ENCODE data around the gene HOXB1.

DNA sequence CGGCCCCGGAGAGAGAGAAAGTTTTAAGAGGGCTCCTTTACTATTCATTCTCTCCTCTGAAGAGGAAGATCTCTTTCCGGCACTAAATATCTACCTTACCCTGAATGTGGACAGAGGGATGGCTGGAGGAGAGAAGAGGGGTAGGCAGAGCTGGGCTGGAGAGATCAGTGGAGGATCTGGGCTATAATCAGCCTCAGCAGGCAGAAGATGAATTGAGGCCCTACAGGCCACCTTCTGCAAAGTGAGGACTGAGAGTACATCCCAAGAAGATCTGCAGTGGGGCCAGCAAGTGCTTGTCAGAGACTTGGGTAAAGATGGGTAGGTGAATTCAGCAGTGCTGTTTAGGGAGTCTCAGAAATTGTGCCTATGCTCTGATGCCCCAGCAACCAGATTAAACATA lies 6.5 kb upstream of the HOXB1 start:
- TF ChIP-seq, protein P1, sequence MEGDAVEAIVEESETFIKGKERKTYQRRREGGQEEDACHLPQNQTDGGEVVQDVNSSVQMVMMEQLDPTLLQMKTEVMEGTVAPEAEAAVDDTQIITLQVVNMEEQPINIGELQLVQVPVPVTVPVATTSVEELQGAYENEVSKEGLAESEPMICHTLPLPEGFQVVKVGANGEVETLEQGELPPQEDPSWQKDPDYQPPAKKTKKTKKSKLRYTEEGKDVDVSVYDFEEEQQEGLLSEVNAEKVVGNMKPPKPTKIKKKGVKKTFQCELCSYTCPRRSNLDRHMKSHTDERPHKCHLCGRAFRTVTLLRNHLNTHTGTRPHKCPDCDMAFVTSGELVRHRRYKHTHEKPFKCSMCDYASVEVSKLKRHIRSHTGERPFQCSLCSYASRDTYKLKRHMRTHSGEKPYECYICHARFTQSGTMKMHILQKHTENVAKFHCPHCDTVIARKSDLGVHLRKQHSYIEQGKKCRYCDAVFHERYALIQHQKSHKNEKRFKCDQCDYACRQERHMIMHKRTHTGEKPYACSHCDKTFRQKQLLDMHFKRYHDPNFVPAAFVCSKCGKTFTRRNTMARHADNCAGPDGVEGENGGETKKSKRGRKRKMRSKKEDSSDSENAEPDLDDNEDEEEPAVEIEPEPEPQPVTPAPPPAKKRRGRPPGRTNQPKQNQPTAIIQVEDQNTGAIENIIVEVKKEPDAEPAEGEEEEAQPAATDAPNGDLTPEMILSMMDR (IDR thresholded peaks at IDR 0.05), result no peak
- no peak for TF ChIP-seq POLR2A (IDR thresholded peaks at IDR 0.05)
